GM12801 (cell line): Measurements from ENCODE around the gene HS6ST3.

Experiments used
- CTCF ChIP-seq: IDR thresholded peaks from one replicate; pipeline ENCODE4 v1.5.1; 2011; ENCODE audit warnings: control low read depth; ENCODE audit not compliant: insufficient read length; ENCODE audit errors: extremely low read depth

The HS6ST3 gene

GRCh38 chr13:96794669-96795068 lies 704.8 kb downstream of the HS6ST3 start:
- TF ChIP-seq CTCF: no peak

- TF ChIP-seq CTCF: no peak
These were observed 705.8 kb downstream of the HS6ST3 start for GRCh38 chr13:96795670-96796069.

GRCh38 chr13:96796091-96796633 lies 706.3 kb downstream of the HS6ST3 start:
- no peak for TF ChIP-seq CTCF

GRCh38 chr13:96797136-96797535 lies 707.2 kb downstream of the HS6ST3 start:
- no peak for TF ChIP-seq CTCF

GRCh38 chr13:96803456-96804100 lies 713.7 kb downstream of the HS6ST3 start:
- TF ChIP-seq CTCF: no peak

- no peak for TF ChIP-seq CTCF
These were observed 714.3 kb downstream of the HS6ST3 start for GRCh38 chr13:96804174-96804573.

- no peak for TF ChIP-seq CTCF
These were observed 716.8 kb downstream of the HS6ST3 start for GRCh38 chr13:96806746-96807145.
